Esophagus mucosa (tissue), 1 donor: ENCODE data around the gene CS. TPM values are rescaled to one million over a fixed set of nuclear protein-coding genes. Genes with fewer than 3 reads are reported as not detected.

Experiments used
- ATAC-seq: fragments of 200-7000 bp; cut with Tn5 transposase; one replicate; pipeline ENCODE4 v1.9.1; 2020
- total RNA-seq: library from RNA; stranded (reverse); gene quantifications from one replicate; pipeline ENCODE4 v1.2.4, GENCODE V29; 2023
- donor health status: DM: yes; HTN: yes; CAD: no.

Gene CS
- total RNA-seq, 1 donor from 2014 or later: 215 TPM

DNA sequence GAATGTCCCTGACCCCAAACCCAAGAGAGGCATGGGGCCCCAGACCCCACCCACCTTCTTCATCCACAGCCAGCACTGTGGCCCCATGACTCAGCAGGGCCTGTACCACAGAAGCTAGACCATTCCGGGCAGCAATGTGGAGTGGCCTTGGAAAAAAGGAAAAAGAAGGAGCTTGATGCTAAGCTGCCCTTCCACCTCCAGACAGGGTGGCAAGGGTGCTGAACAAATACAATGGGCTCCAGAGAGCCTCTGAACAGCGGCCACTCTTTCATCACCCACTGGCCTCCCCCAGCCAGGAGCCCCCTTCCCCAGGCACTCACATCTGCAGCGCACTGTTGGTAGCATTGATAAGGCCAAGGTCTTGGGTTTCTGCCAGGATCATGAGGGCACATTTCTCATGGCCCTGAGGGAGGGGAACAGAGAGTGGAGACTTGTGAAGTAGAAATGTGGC, 56.4 kb downstream of the CS start:
- ATAC-seq: no peak

DNA sequence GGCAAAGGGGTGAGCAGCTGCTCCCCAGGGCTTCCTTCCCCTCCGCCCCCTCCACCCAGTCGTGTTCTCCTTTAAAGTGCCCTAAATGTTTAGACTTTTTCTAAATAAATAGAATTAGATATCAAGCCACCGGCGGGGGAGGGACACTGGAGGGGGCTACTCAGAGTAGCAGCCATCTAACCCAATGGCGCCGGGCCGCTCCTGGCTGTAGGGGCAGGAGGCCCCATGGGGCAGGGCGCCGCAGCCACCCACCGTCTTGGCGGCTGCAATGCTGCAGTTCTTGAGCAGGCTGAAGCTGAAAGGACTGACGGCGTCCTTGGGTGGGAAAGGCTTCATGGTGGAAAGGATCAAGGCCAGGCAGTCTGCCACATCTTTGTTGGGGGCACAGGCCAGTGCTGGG, 57.1 kb downstream of the CS start:
- no peak for ATAC-seq

DNA sequence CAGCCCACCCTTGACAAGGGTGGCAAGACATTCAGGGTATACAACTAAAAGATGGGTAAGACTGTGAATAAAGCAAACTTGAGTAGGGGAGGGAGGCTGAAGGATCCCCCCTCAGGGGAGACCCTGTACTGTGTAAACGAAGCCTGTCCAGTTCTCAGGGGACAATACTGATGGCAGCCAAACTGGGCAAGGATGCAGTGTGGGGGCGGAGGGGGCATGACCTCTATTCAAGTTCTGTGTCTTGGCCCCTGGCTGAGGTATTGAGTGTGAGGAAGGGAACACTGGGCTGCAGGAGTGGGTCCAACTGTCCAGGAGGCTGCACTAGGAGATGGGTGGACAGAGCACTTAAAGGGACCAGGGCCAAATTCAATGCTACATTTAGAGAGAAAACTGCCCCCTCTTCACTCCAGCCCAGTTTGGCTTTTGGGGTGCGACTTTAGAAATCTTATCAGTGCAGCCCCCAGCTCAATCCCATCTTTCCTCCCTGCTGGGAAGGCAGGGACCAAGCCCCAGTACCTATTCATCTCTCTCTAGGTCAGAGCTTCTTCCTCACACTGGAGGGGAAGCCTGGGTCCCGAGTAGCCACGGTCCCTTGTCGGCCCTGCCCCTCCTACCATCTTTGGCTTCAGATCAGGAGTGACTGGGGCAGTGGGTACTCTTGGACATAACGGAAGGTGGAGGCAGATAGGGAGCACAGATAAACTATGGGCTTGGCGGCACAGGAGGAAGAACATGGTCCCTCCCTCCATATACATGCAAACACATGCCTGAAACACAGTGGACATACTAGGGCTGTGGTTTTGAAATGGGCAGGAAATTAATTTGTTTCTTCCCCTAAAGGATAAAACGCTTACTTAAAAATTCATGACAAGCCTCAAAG, 58.5 kb downstream of the CS start:
- no peak for ATAC-seq

DNA sequence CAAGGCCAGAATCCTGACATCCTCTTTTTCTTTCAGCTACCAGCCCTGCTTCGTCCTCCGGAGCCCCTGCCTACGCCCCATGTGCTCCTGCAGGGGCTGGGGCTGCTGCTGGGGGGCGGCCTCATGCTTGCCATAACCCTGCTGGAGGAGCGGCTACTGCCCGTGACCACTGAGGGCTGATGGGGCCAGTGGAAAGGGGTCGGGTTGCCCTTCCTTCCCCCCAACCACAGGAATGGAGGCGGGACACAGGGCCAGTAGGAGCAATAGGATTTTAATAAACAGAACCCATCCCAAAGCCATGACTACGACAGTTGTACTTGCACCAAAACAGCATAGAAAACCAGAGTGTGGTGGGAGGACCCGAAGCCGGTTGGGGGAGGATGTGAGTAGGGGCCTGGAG, 62.6 kb downstream of the CS start:
- no peak for ATAC-seq

DNA sequence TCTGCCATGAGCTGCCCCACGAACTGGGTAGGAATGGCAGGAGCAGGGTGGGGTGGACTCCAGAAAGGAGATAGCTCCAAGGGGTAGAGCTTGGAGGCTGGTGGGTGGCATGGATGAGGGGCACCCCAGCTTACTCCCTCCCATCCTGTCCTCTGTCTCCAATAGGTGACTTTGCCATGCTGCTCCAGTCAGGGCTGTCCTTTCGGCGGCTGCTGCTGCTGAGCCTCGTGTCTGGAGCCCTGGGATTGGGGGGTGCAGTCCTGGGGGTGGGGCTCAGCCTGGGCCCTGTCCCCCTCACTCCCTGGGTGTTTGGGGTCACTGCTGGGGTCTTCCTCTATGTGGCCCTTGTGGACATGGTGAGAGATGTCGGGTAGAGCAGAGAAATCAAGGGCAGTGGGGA, 63.1 kb downstream of the CS start:
- ATAC-seq: no peak

DNA sequence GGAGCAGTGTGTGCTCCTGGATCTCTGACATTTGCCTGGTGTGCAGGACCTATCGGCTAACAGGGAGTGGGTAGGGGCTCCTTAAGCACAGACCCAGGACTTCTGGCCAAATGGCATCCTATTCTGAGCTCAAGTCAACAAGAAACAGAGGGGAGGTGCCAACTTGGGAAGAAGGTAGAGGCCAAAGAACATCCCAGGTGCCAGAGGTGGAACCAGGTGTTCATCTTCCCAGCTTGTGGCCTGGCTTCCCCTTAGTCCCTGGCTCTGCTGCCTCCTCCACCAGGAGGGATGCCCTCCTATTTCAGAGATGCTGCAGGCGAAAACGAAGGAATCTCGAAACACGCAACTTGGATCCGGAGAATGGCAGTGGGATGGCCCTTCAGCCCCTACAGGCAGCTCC, 64.0 kb downstream of the CS start:
- ATAC-seq: no peak

DNA sequence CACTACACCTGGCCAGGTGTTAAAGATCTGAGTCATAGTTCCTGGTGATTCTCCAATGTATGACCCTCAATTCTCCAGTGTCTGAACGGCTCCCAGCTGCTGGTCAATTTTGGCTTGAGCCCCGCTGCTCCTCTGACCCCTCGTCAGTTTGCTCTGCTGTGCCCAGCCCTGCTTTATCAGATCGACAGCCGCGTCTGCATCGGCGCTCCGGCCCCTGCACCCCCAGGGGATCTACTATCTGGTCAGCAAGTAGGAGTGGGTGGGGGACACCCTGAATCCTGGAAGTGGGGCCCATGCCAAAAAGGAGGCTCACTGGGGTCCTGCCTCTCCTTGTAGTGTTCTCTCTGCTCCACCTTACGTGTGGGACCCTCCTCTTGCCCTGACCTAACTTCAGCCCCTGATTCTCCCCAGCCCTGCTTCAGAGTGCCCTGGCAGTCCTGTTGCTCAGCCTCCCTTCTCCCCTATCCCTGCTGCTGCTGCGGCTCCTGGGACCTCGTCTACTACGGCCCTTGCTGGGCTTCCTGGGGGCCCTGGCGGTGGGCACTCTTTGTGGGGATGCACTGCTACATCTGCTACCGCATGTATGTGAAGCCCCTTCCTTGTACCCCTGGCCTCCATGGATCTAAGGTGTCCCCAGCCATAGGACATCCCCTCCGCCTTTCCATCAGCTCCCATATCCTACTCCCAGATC, 65.2 kb downstream of the CS start:
- ATAC-seq: no peak

DNA sequence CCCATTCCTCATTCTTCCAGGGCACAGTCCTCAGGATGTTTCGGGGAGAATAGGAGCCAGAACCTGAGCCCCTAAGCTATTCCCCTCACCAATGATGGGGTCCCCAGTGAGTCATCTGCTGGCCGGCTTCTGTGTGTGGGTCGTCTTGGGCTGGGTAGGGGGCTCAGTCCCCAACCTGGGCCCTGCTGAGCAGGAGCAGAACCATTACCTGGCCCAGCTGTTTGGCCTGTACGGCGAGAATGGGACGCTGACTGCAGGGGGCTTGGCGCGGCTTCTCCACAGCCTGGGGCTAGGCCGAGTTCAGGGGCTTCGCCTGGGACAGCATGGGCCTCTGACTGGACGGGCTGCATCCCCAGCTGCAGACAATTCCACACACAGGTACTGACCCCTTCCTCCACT, 68.9 kb downstream of the CS start:
- ATAC-seq: peak; percentile 20

DNA sequence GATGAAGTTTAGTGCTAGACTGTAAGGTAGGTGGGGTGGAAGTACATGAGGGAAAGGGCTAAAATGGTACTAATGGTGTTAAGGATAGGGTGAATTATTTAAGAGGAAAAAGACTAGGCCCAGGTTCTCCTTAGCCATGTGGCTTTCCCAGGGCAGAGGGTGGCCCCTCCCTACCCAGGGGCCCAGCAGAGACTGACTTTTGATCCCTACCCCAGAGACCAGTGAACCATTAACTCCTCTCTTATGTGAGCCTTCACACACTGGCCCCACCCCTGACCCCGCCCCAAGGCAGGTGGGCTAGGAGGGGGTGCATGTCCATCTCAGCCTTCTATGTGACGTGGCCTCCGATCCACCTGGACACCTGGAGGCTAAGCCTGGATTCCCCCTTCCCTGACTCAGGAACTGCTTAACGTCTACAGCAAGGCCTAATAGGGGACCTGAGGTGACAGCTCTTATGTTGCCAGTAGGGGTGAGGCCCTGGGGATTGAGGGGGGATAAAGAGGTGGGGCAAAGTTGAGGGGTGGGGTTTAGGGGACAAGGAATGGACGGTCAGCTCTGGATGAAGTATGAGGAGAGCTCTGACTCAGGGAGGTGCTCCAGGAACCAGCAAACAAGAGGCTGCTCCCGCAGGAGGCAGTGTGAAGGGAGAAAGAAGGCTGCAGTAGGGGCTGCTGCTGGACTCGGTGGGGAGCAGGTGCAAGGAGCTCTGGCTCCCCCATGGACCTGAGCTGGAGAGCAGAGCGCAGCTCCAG, 69.5 kb downstream of the CS start:
- no peak for ATAC-seq

DNA sequence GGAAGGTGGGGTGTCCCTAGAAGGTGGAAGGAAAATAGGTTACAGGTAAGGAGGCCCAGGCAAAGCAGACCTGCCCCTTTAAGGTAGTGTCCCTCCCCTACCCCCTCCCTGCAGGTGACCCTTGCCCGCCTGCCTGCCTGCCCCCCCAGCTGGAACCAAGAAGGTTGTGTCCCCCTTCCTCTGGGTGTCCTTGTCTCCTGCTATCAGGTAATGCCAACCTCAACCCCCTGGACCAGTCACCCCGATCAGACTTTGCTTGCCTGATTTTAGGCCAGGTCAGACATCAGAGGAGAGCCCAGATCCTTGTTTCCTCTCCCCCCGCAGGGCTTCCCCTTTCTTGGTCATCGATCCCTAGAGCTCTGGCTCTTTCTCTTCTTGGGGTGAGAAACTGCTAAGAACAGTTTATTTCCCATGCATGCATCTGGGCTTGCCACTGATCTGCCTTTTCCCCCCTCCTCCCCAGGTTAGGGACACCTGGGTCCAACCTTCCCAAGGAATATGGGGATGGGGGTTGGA, 70.2 kb downstream of the CS start, which contains the start of gene SLC39A5:
Gene SLC39A5 (plus strand): TSS at position 136 of the 516 bp plus-strand sequence. CDS start 1,224 bp downstream, outside the sequence.
- no peak for ATAC-seq

DNA sequence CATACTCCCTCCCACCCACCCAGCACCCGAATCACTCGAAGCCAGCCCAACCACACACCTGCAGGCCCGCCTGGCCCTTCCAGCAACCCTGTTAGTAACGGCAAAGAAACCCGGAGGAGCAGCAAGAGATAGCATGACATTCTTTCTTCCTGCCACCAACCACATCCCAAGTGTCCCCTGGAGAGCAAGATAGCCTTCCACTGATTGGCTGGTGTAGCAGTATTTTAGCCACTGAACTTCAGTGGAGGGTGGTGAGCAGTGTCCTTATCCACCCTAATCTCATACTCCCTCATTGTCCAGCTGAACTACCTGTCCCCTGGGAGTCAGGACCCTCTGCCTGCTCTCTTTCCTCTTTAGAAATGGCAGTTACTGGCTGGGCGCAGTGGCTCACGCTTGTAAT, 71.0 kb downstream of the CS start:
- ATAC-seq: no peak

DNA sequence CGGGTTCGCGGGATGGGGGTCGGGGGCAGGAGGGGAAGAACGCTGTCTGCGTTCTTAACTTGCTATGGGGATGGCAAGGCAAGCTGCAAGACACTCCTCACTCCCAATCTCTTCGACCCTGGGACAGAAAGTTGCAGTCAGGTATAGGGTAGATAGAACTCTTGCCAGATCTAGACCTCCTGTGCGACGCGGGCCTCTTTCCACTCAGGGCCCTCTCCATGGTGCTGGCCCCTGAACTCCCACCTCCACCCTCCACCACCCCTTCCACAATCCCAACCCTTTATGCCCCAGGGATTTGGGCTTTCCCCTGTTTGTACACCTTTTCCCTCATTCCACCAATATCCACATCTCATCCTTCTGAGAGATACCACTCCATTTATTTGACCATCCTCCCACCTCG, 75.2 kb downstream of the CS start:
- no peak for ATAC-seq

DNA sequence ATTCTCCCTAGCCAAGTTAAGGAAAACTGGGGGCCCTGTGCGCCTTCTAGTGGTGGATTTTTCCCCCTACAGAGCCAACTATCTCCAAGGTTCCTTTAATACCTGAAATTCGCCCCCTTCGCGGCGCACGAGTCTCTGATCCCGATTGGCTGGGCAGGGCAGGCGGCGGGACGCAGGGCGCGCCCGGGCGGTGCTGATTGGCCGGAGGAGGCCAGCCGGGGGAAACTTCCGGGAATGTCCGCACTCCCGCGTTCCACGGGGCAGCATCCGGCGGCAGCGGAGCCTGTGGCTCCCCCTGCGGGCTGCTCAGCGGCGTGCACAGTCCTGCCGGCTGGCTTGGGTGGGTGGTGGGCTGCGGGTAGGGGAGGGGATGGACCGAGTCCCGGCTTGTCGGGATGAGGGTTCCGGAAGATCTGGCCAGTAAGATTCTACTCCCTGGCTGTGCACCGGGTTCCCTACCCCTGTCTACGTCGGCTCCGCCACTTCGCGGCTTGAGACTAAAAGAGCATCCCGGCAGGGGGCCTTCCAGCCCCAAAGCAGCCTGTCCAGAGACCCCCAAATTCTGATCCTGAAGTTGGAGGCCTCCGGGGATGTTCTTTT, 75.9 kb downstream of the CS start, which contains the start of gene NABP2:
Gene NABP2 (plus strand): TSS at position 241 of the 600 bp plus-strand sequence. CDS start 515 bp downstream, outside the sequence.
- peak; percentile 90 for ATAC-seq

DNA sequence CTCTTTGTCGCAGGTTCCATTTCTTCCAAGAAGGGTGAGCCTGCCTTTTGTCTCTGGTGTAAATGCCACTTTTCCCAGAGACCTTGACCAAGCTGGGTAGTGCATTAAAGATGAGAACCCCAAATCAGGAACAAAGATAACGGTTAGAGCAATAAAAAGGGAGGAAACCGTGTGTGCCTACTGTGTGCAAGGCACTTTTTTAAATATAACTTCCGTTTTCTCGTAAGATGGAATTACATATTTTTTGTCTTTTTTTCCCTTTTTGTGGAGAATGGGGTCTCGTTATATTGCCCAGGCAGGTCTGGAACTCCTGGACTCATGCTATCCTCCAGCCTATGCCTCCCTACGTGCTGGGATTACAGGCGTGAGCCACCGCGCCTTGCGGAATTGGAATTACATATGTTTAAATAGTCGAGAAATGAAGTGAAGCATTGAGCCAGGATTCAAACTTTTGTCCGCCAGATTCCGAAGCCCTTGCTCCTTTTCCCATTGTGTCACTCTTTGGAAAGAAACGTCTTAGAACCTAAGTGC, 76.5 kb downstream of the CS start:
- no peak for ATAC-seq

DNA sequence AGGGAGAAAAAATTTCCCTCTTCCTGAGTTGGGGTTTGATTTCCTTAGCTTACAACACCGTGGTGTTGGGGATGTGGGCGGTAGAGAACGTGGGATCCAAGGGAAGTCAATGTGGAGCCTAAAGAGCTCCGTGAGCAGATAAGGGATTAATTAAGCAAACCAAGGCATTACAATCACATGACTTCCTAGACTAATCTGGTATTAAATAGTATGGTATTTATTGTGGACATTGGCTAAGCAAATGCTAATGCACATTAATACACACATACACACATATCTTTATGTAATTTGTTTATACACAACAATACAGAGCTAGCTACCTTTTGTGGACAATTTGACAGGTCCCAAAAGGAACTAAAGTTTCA, 77.6 kb downstream of the CS start:
- ATAC-seq: no peak

DNA sequence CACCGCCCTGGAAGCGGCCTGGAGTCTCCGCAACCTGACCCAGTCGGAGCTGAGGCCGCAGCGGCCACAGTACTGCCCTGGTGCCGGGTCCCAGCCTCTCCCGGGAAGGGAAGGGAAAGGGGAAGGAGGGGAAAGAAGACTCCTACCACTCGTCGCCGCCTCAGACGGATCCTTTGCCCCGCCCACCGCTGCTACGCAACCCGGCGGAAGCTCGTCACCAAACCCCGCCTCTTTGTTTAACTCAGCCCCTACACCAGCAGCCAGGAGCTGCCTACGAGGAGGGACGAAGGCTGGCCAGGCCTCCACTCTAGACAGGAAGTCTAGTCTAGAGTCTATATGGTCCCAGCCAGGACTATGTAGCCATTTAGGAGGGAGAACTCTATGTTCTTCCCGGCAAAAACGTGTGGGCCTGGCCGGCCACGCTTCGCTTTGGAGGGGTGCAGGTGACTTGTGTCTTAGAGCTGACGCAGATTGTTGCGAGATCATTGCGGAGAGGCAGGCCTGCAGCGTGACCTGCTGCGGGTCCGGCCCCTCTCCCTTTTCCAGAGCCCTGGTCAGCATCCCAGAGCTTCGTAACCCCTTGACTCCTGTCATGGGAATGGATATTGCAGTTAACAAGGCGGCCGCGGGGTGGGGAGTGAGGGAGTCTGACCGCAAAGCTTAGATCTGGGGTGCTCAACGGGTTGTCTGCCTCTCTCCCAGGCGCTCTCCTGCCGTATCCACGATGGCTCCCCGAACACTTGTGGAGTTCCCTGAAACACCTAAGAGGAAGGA, 78.2 kb downstream of the CS start, which contains the start of gene RNF41:
Gene RNF41 (minus strand): TSS at position 166 of the 774 bp plus-strand sequence. CDS start 7,875 bp downstream, outside the sequence.
- peak; percentile 92 for ATAC-seq

Other genes starting within 250 kb of the CS start
- gene ERBB3, start 220.2 kb downstream of the CS start, total RNA-seq: 68.1 TPM
- gene PA2G4, start 195.8 kb downstream of the CS start, total RNA-seq: 125 TPM
- 4,992 TPM for gene RPL41, start 183.7 kb downstream of the CS start, total RNA-seq
- gene ZC3H10, start 182.1 kb downstream of the CS start, total RNA-seq: 1.8 TPM
- 48.8 TPM for gene ESYT1, start 172.1 kb downstream of the CS start, total RNA-seq
- gene MYL6B, start 147.7 kb downstream of the CS start, total RNA-seq: 54.2 TPM
- 1,179 TPM for gene MYL6, start 142.0 kb downstream of the CS start, total RNA-seq
- 44.4 TPM for gene SMARCC2, start 110.8 kb downstream of the CS start, total RNA-seq
- 26.9 TPM for gene RNF41, start 78.4 kb downstream of the CS start, total RNA-seq
- gene NABP2, start 76.0 kb downstream of the CS start, total RNA-seq: 26.5 TPM
- not detected for gene SLC39A5, start 70.3 kb downstream of the CS start, total RNA-seq
- 19.8 TPM for gene ANKRD52, start 41.9 kb downstream of the CS start, total RNA-seq
- gene COQ10A, start 33.4 kb downstream of the CS start, total RNA-seq: 3.1 TPM
- 67.7 TPM for gene CNPY2, start 15.7 kb upstream of the CS start, total RNA-seq
- gene PAN2, start 33.7 kb upstream of the CS start, total RNA-seq: 21.4 TPM
- gene IL23A, start 38.6 kb upstream of the CS start, total RNA-seq: 1.8 TPM
- gene STAT2, start 59.8 kb upstream of the CS start, total RNA-seq: 54.5 TPM
- gene APOF, start 62.5 kb upstream of the CS start, total RNA-seq: not detected
- 10.5 TPM for gene TIMELESS, start 149.1 kb upstream of the CS start, total RNA-seq
- not detected for gene MIP, start 154.3 kb upstream of the CS start, total RNA-seq
- 3.2 TPM for gene SPRYD4, start 168.2 kb upstream of the CS start, total RNA-seq
- 2.6 TPM for gene GLS2, start 187.8 kb upstream of the CS start, total RNA-seq
- gene RBMS2, start 221.5 kb upstream of the CS start, total RNA-seq: 11.3 TPM